Measurements from ENCODE around the gene CMYA5. TPM values are rescaled to one million over a fixed set of nuclear protein-coding genes. Genes with fewer than 3 reads are reported as not detected.
"Not testable (repeated sequence)": the region's sequence is repeated elsewhere in the genome, so short reads cannot be mapped to it uniquely, and the experiment has no call there.

CMYA5 gene
- total and polyA plus RNA-seq, 9 of the 15 experiments (the other 6 are each of a cell fraction or from before 2014, with no cell fraction given), result 0.18 to 1.1 (median 0.32) TPM

GRCh38 chr5:79676354-79676753 lies 13.3 kb upstream of the CMYA5 start:
- H3K4me3 ChIP-seq; in situ Hi-C loops (cut with MboI); POLR2A ChIA-PET; ATAC-seq; BruUV-seq (replicated peaks); H3K27me3 ChIP-seq (ENCODE audit: control insufficient read depth in 2 of 2, insufficient read depth in 2 of 2, low read length in 2 of 2); H3K9ac ChIP-seq (ENCODE audit: insufficient read depth in 1 of 2, low read depth in 2 of 2, low read length in 2 of 2); CTCF ChIA-PET (ENCODE audit: low intra/inter-chr PET ratio); H3K9me3 ChIP-seq (replicated peaks; ENCODE audit: control insufficient read depth, insufficient read depth, low read depth, low read length); H3K4me1 ChIP-seq (replicated peaks in 1 of 2; ENCODE audit: control insufficient read depth in 2 of 2, insufficient read depth in 2 of 2, low read length in 2 of 2); H2AFZ ChIP-seq (ENCODE audit: low read depth, low read length); H3K27ac ChIP-seq (ENCODE audit: extremely low read depth, low read depth, low read length); H4K20me1 ChIP-seq (replicated peaks; ENCODE audit: control insufficient read depth, insufficient read depth, low read length); H3K4me2 ChIP-seq (ENCODE audit: insufficient read depth, low read length); intact Hi-C loops (cut with micrococcal nuclease); FAIRE-seq; H3K9me1 ChIP-seq (ENCODE audit: control insufficient read depth, insufficient read depth, low read length); DNase-seq (ENCODE audit: extremely low read depth in 1 of 4, low spot score in 3 of 4); TF ChIP-seq ATF3 (CRISPR knock-in tag; conservative IDR thresholded peaks at IDR 0.05): not testable (repeated sequence)
- 98% methylated on average over 6 of the region's 6 CpGs for WGBS (ENCODE audit: insufficient coverage, low coverage, missing lambda C conversion rate)
- Histone ChIP-seq H3K36me3 (ENCODE audit: control insufficient read depth, insufficient read depth, low read length) (peaks cover 66% of the 10 kb centered on the region), H3K79me2 (ENCODE audit: control insufficient read depth, insufficient read depth, low read length) (peaks cover 11% of the 10 kb centered on the region; the same call in 1 of the 3 replicates)
- TF ChIP-seq ATF3 (IDR thresholded peaks at IDR 0.05), result peak; percentile 13; the same call in 1 of the 2 replicates
- peak; percentile 54 for TF ChIP-seq CEBPB (tag; IDR thresholded peaks at IDR 0.05)

- ATAC-seq, result not testable (repeated sequence)
Measured at GRCh38 chr5:79682102-79682501, 7.5 kb upstream of the CMYA5 start.

More at GRCh38 chr5:79682102-79682501, 7.5 kb upstream of the CMYA5 start:
- H3K9ac ChIP-seq (ENCODE audit: insufficient read depth in 1 of 2, low read depth in 2 of 2, low read length in 2 of 2); DNase-seq (ENCODE audit: extremely low read depth in 1 of 4, low spot score in 3 of 4); intact Hi-C loops (cut with micrococcal nuclease); H4K20me1 ChIP-seq (replicated peaks; ENCODE audit: control insufficient read depth, insufficient read depth, low read length); BruUV-seq (replicated peaks); H2AFZ ChIP-seq (ENCODE audit: low read depth, low read length); FAIRE-seq; H3K4me3 ChIP-seq; H3K27me3 ChIP-seq (ENCODE audit: control insufficient read depth in 2 of 2, insufficient read depth in 2 of 2, low read length in 2 of 2); H3K4me2 ChIP-seq (ENCODE audit: insufficient read depth, low read length); H3K9me1 ChIP-seq (ENCODE audit: control insufficient read depth, insufficient read depth, low read length); in situ Hi-C loops (cut with MboI); H3K27ac ChIP-seq (ENCODE audit: extremely low read depth, low read depth, low read length); CTCF ChIA-PET (ENCODE audit: low intra/inter-chr PET ratio); H3K9me3 ChIP-seq (replicated peaks; ENCODE audit: control insufficient read depth, insufficient read depth, low read depth, low read length); H3K79me2 ChIP-seq (ENCODE audit: control insufficient read depth, insufficient read depth, low read length); H3K4me1 ChIP-seq (replicated peaks in 1 of 2; ENCODE audit: control insufficient read depth in 2 of 2, insufficient read depth in 2 of 2, low read length in 2 of 2): not testable (repeated sequence)
- POLR2A ChIA-PET, result interaction anchor here (1.0 to 1.3 kb wide), 2 partner anchors 12 to 13 kb away, joined by 3 to 4 read pairs; no protein-coding TSS in a partner anchor
- WGBS (ENCODE audit: insufficient coverage, low coverage, missing lambda C conversion rate), result 100% methylated on average over 3 of the region's 3 CpGs
- peaks cover 80% of the 10 kb centered on the region for H3K36me3 ChIP-seq (ENCODE audit: control insufficient read depth, insufficient read depth, low read length)

Measured in K562 (cell line).